PC-9 (cell line): ENCODE measurements around the gene LUZP1. TPM values are rescaled to one million over a fixed set of nuclear protein-coding genes. Genes with fewer than 3 reads are reported as not detected.

Experiments used
- BruUV-seq: library from RNA; stranded (reverse); fragments of 400-500 nt; replicated peaks from 2 replicates; lab custom pipeline; 2021; lab: Mats Ljungman, UMichigan
- CTCF ChIA-PET: fragments of 300-600 bp; sonication (Branson Sonifier 250); formaldehyde crosslinking; loops from one replicate; lab custom pipeline; 2022; ENCODE audit warnings: antibody characterized with exemption; lab: Charles Lee
- POLR2A ChIA-PET: fragments of 300-600 bp; sonication (Branson Sonifier 250); formaldehyde crosslinking; loops from one replicate; lab custom pipeline; 2022; ENCODE audit warnings: antibody characterized with exemption; ENCODE audit not compliant: unreplicated experiment; lab: Charles Lee
- DNase-seq, 2 experiments: peaks; one replicate each; pipeline versions ENCODE4 v3.0.0 to v3.0.0-alpha.2; 2015 to 2022; ENCODE audit warnings: mixed read lengths in 1 of 2
- H2AFZ ChIP-seq: fragments of 200-600 bp; sonication (generic); 2 replicates; pipeline ENCODE4 v1.8.1; 2017; ENCODE audit warnings: antibody characterized with exemption
- H3F3A ChIP-seq: fragments of 200-600 bp; sonication (generic); 2 replicates; pipeline ENCODE4 v1.8.1; 2017; ENCODE audit warnings: antibody characterized with exemption, mild to moderate bottlenecking, low read depth; ENCODE audit not compliant: insufficient read depth
- H3K27ac ChIP-seq: fragments of 200-600 bp; sonication (generic); 2 replicates; pipeline ENCODE4 v1.6.1; 2016; ENCODE audit warnings: mixed run types
- H3K27me3 ChIP-seq: fragments of 200-600 bp; sonication (generic); 2 replicates; pipeline ENCODE4 v1.6.1; 2016; ENCODE audit warnings: low read depth, mixed run types; ENCODE audit not compliant: insufficient read depth
- H3K36me3 ChIP-seq: fragments of 200-600 bp; sonication (generic); 2 replicates; pipeline ENCODE4 v1.6.1; 2016; ENCODE audit warnings: low read depth, mixed run types
- H3K4me1 ChIP-seq: fragments of 200-600 bp; sonication (generic); replicated peaks from 2 replicates; pipeline ENCODE4 v1.6.1; 2016; ENCODE audit warnings: mixed run types; ENCODE audit not compliant: insufficient read depth
- H3K4me2 ChIP-seq: fragments of 200-600 bp; sonication (generic); 2 replicates; pipeline ENCODE4 v1.6.1; 2017; ENCODE audit warnings: mixed run types
- H3K4me3 ChIP-seq: fragments of 200-600 bp; sonication (generic); 2 replicates; pipeline ENCODE4 v1.6.1; 2016; ENCODE audit warnings: mixed run types
- H3K79me2 ChIP-seq: fragments of 200-600 bp; sonication (generic); 2 replicates; pipeline ENCODE4 v1.6.1; 2017; ENCODE audit warnings: low read depth, mixed run types
- H3K9me2 ChIP-seq: fragments of 200-600 bp; sonication (generic); 2 replicates; pipeline ENCODE4 v1.8.1; 2017; ENCODE audit warnings: mild to moderate bottlenecking; ENCODE audit not compliant: insufficient read depth
- H3K9me3 ChIP-seq: fragments of 200-600 bp; sonication (generic); 2 replicates; pipeline ENCODE4 v1.8.1; 2016; ENCODE audit warnings: low read depth; ENCODE audit not compliant: insufficient read depth
- H4K20me1 ChIP-seq: fragments of 200-600 bp; sonication (generic); 2 replicates; pipeline ENCODE4 v1.8.1; 2017; ENCODE audit not compliant: insufficient read depth
- EZH2 ChIP-seq: fragments of 200-600 bp; sonication (generic); IDR thresholded peaks from 2 replicates; pipeline ENCODE4 v1.8.0; 2017; ENCODE audit warnings: antibody characterized with exemption, low read depth
- intact Hi-C: fragments of 100-400 bp; cut with micrococcal nuclease; formaldehyde crosslinking; loops from one replicate; pipeline ENCODE4 v1.10.0; 2022; ENCODE audit not compliant: unreplicated experiment
- total RNA-seq: library from RNA; stranded (reverse); gene quantifications from 2 replicates; pipeline ENCODE4 v1.2.3, GENCODE V29; 2021
- TF ChIP-seq, protein P1 (sequence below): fragments of 200-600 bp; sonication (generic); conservative IDR thresholded peaks from 2 replicates; pipeline ENCODE4 v1.6.1; 2017; ENCODE audit warnings: mixed run types, antibody characterized with exemption, mild to moderate bottlenecking, moderate library complexity

Gene LUZP1
- total RNA-seq, 1 experiment from 2014 or later: 35.0 TPM

DNA sequence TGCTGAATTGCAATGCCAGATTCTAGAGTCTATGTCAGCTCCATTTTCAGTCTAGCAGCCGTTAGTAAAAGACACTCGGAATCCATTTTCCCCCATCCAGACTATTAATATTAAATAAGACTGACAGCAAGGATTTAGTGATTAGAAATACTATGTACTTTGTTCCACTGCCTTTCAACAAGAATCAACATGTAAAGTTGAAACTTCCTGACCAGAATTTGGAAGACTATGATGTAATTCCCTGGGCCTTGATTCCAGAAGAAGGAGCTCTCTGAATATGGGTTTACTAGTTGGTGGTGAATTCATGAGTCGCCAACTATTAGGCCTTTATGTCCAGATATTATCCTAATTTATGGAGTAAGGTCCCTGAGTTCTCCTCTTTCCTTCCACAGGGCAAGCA lies 124.6 kb downstream of the LUZP1 start:
- Histone ChIP-seq H3K4me1 (peaks cover 19% of the 10 kb centered on the region), H3K27ac (peak overlapping the region; percentile 44; the same call in 1 of the 2 replicates), H3K4me2 (no peak overlapping the region), H3K36me3 (peaks cover 20% of the 10 kb centered on the region; the same call in 1 of the 2 replicates), H3K9me3 (no peaks in the 10 kb centered on the region), H4K20me1 (peaks cover 79% of the 10 kb centered on the region), H3K79me2 (peaks cover 98% of the 10 kb centered on the region), H3K27me3 (no peaks in the 10 kb centered on the region), H3F3A (peaks cover 51% of the 10 kb centered on the region), H3K4me3 (no peak overlapping the region), H2AFZ (no peak overlapping the region), H3K9me2 (no peaks in the 10 kb centered on the region)
- TF ChIP-seq, protein P1, sequence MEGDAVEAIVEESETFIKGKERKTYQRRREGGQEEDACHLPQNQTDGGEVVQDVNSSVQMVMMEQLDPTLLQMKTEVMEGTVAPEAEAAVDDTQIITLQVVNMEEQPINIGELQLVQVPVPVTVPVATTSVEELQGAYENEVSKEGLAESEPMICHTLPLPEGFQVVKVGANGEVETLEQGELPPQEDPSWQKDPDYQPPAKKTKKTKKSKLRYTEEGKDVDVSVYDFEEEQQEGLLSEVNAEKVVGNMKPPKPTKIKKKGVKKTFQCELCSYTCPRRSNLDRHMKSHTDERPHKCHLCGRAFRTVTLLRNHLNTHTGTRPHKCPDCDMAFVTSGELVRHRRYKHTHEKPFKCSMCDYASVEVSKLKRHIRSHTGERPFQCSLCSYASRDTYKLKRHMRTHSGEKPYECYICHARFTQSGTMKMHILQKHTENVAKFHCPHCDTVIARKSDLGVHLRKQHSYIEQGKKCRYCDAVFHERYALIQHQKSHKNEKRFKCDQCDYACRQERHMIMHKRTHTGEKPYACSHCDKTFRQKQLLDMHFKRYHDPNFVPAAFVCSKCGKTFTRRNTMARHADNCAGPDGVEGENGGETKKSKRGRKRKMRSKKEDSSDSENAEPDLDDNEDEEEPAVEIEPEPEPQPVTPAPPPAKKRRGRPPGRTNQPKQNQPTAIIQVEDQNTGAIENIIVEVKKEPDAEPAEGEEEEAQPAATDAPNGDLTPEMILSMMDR: no peak
- TF ChIP-seq EZH2: no peak
- POLR2A ChIA-PET: interaction anchor here (0.8 kb wide), 1 partner anchor 23 kb away, joined by 6 read pairs; no protein-coding TSS in a partner anchor
- intact Hi-C loops: no loop called here
- no TSS peak for BruUV-seq
- CTCF ChIA-PET: no interaction called here
- DNase-seq: no peak

DNA sequence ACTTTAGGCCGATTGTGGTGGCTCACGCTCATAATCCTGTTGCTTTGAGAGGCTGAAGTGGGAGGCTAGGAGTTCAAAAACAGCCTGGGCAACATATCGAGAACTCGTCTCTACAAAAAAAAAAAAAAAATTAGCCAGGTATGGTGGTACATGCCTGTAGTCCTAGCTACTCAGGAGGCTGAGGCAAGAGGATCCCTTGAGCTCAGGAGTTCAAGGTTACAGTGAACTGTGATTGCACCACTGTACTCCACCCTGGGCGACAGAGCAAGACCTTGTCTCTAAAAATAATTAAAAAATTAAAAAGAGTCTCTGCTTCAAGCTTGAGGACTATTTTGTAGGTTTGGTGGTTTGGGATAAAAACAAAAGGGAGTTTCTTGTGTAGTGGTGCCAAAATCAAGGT lies 128.1 kb downstream of the LUZP1 start:
- no peaks in the 10 kb centered on the region for H3K27me3 ChIP-seq
- no peak for DNase-seq
- BruUV-seq: no TSS peak
- H3K9me2 ChIP-seq: no peaks in the 10 kb centered on the region
- H4K20me1 ChIP-seq: peaks cover 84% of the 10 kb centered on the region
- POLR2A ChIA-PET: no interaction called here
- CTCF ChIA-PET: interaction anchor here (0.6 to 0.7 kb wide), 3 partner anchors 15 to 421 kb away, joined by 3 to 4 read pairs (median 3); no protein-coding TSS in a partner anchor
- intact Hi-C loops: no loop called here
- H3K27ac ChIP-seq: peak overlapping the region; percentile 56; the same call in 1 of the 2 replicates
- H3F3A ChIP-seq: peaks cover 42% of the 10 kb centered on the region
- peaks cover 21% of the 10 kb centered on the region; the same call in 1 of the 2 replicates for H3K36me3 ChIP-seq
- H3K4me1 ChIP-seq: peaks cover 27% of the 10 kb centered on the region
- H3K79me2 ChIP-seq: peaks cover 98% of the 10 kb centered on the region
- H3K9me3 ChIP-seq: no peaks in the 10 kb centered on the region
- no peak overlapping the region for H3K4me2 ChIP-seq
- no peak overlapping the region for H2AFZ ChIP-seq
- TF ChIP-seq EZH2: no peak
- TF ChIP-seq, protein P1: no peak
- no peak overlapping the region for H3K4me3 ChIP-seq

DNA sequence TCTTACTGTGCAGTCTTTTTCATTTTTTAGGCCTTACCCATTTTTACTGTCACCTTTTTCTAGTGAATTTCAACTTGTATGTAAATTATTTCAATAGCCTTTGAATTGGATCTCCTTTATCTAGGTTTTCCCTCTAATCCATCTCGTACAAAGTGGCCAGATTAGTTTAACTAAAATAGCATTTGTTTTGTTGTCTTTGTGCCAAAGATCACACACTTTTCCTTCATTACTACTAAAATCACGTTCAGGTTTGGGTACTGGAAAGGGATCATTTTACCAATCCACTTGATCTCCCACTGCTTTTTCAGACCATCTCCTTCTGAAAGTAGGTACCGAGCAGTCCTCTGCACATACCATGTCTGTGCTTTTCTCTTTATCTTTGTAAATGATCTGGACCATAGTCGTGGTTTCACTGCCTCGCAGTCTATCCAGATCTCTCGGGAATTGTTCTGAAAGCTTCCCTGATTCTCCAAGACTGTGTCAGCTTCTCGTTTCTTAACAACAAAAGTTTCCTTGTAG lies 129.3 kb downstream of the LUZP1 start:
- Histone ChIP-seq H3K36me3 (peaks cover 18% of the 10 kb centered on the region; the same call in 1 of the 2 replicates), H3K27me3 (no peaks in the 10 kb centered on the region), H3K4me1 (peaks cover 38% of the 10 kb centered on the region), H2AFZ (no peak overlapping the region), H3K9me3 (no peaks in the 10 kb centered on the region), H3K4me2 (0 out of 2 replicates have a peak overlapping the region, but pooled peaks have one; percentile 1), H3K27ac (peak overlapping the region; percentile 56), H3K9me2 (no peaks in the 10 kb centered on the region), H3F3A (peaks cover 44% of the 10 kb centered on the region), H3K4me3 (no peak overlapping the region), H3K79me2 (peaks cover 98% of the 10 kb centered on the region), H4K20me1 (peaks cover 88% of the 10 kb centered on the region)
- TF ChIP-seq, protein P1: no peak
- TF ChIP-seq EZH2: no peak
- no peak for DNase-seq
- ChIA-PET POLR2A (no interaction called here), CTCF (no interaction called here)
- intact Hi-C loops: no loop called here
- BruUV-seq: no TSS peak
